ENCODE data around the gene MGAT4B. TPM values are rescaled to one million over a fixed set of nuclear protein-coding genes. Genes with fewer than 3 reads are reported as not detected.
A peak's percentile ranks its signal among the peaks of the same experiment; 100 is the strongest.

Gene MGAT4B
- polyA plus RNA-seq, 2 of the 4 experiments (the other 2 are of a cell fraction), result 57.4 to 166 TPM

- no peak overlapping the region for H3K4me3 ChIP-seq
- WGBS (ENCODE audit: missing lambda C conversion rate), result 91% methylated on average over 5 of the region's 5 CpGs
- FAIRE-seq (no peak), ATAC-seq (no peak), DNase-seq (ENCODE audit: low read depth in 1 of 2, low spot score in 1 of 2) (no peak)
- H3K27ac ChIP-seq, result no peak overlapping the region
- ChIA-PET CTCF (interaction anchor here (0.8 to 4.4 kb wide), 7 partner anchors 9 to 50 kb away, joined by 3 to 32 read pairs (median 4); no protein-coding TSS in a partner anchor), POLR2A (interaction anchor here (0.6 kb wide), 1 partner anchor 10 kb away, joined by 6 read pairs; no protein-coding TSS in a partner anchor)
- TF ChIP-seq RCOR1 (IDR thresholded peaks at IDR 0.05; ENCODE audit: low read depth, low read length) (no peak), EHMT2 (IDR thresholded peaks at IDR 0.05; ENCODE audit: low read depth) (no peak), CBX2 (IDR thresholded peaks at IDR 0.05; ENCODE audit: borderline replicate concordance, low read depth) (no peak)
- H3K4me1 ChIP-seq, result peaks cover 14% of the 10 kb centered on the region
- no peak overlapping the region for H3K4me2 ChIP-seq
- no peaks in the 10 kb centered on the region for H3K9me3 ChIP-seq
Measured at GRCh38 chr5:179812997-179813607, 6.4 kb upstream of the MGAT4B start.

GRCh38 chr5:179812135-179812825 is 5.6 kb upstream of the MGAT4B start:
- DNase-seq (ENCODE audit: low read depth in 1 of 2, low spot score in 1 of 2) (no peak), ATAC-seq (no peak), FAIRE-seq (no peak)
- WGBS (ENCODE audit: missing lambda C conversion rate), result 95% methylated on average over 26 of the region's 27 CpGs
- H3K4me3 ChIP-seq, result no peak overlapping the region
- ChIA-PET CTCF (interaction anchor here (1.2 to 4.4 kb wide), 4 partner anchors 11 to 16 kb away, joined by 4 to 32 read pairs (median 9); no protein-coding TSS in a partner anchor), POLR2A (interaction anchor here (1.6 kb wide), 1 partner anchor 8 kb away, joined by 20 read pairs; the partner anchor contains the start of gene SQSTM1)
- H3K27ac ChIP-seq, result no peak overlapping the region
- TF ChIP-seq ZSCAN20 (CRISPR knock-in tag; IDR thresholded peaks at IDR 0.05), result no peak
- no peak for TF ChIP-seq EHMT2 (IDR thresholded peaks at IDR 0.05; ENCODE audit: low read depth)
- H3K4me1 ChIP-seq, result peaks cover 11% of the 10 kb centered on the region; the same call in 2 of the 3 replicates
- no peaks in the 10 kb centered on the region for H3K9me3 ChIP-seq
- H3K4me2 ChIP-seq, result no peak overlapping the region

GRCh38 chr5:179805529-179806249 is 977 bp downstream of the MGAT4B start:
- H3K4me2 ChIP-seq, result peak overlapping the region; percentile 95
- WGBS (ENCODE audit: missing lambda C conversion rate), result 12% methylated on average over 10 of the region's 65 CpGs
- ChIA-PET CTCF (interaction anchor here (0.9 to 1.6 kb wide), 4 partner anchors 14 to 43 kb away, joined by 3 to 5 read pairs (median 3); no protein-coding TSS in a partner anchor), POLR2A (interaction anchor here (0.8 to 1.1 kb wide), 2 partner anchors 14 to 15 kb away, joined by 3 to 5 read pairs; partner anchors contain the start of gene SQSTM1)
- no peaks in the 10 kb centered on the region for H3K9me3 ChIP-seq
- H3K4me1 ChIP-seq, result peaks cover 44% of the 10 kb centered on the region
- FAIRE-seq (no peak), DNase-seq (ENCODE audit: low read depth in 1 of 2, low spot score in 1 of 2) (peak in 1 of 2 experiments; percentile 29), ATAC-seq (peak; percentile 2 to 5; a peak in 5 of 6 replicates)
- H3K4me3 ChIP-seq, result peak overlapping the region; percentile 94
- TF ChIP-seq E2F6 (IDR thresholded peaks at IDR 0.05; ENCODE audit: borderline replicate concordance, low read depth), result 0 out of 2 replicates have a peak, but pooled peaks have one; percentile 24
- no peak for TF ChIP-seq CEBPB (IDR thresholded peaks at IDR 0.05)
- TF ChIP-seq NPAS2 (CRISPR knock-in tag; IDR thresholded peaks at IDR 0.05; ENCODE audit: borderline replicate concordance), result no peak
- no peak for TF ChIP-seq CTCF (IDR thresholded peaks at IDR 0.05)
- TF ChIP-seq POLR2AphosphoS2 (conservative IDR thresholded peaks at IDR 0.05; ENCODE audit: low read length), result no peak
- TF ChIP-seq HES2 (IDR thresholded peaks at IDR 0.05), result no peak
- TF ChIP-seq FOSL2 (IDR thresholded peaks at IDR 0.05), result no peak
- no peak for TF ChIP-seq FOSL2 (CRISPR knock-in tag; IDR thresholded peaks at IDR 0.05)
- no peak for TF ChIP-seq MAFK (IDR thresholded peaks at IDR 0.05; ENCODE audit: partially characterized antibody)
- TF ChIP-seq EHMT2 (IDR thresholded peaks at IDR 0.05; ENCODE audit: low read depth), result no peak
- no peak for TF ChIP-seq BHLHE40 (IDR thresholded peaks at IDR 0.05; ENCODE audit: low read depth, low read length)
- TF ChIP-seq HOXB13 (CRISPR knock-in tag; IDR thresholded peaks at IDR 0.05; ENCODE audit: low read depth), result no peak
- no peak for TF ChIP-seq JUN (IDR thresholded peaks at IDR 0.05)
- TF ChIP-seq USF2 (IDR thresholded peaks at IDR 0.05), result no peak
- no peak for TF ChIP-seq CHD2 (IDR thresholded peaks at IDR 0.05; ENCODE audit: low read length, partially characterized antibody)
- no peak for TF ChIP-seq RAD21 (conservative IDR thresholded peaks at IDR 0.05 in 1 of 2, IDR thresholded peaks at IDR 0.05 in 1 of 2)
- TF ChIP-seq EP300 (IDR thresholded peaks at IDR 0.05), result no peak
- TF ChIP-seq KDM5A (IDR thresholded peaks at IDR 0.05), result no peak
- peak; percentile 29; the same call in 1 of the 2 replicates for TF ChIP-seq MAX (IDR thresholded peaks at IDR 0.05)
- TF ChIP-seq POLR2A (IDR thresholded peaks at IDR 0.05; ENCODE audit: low read length), result peak; percentile 10; the same call in 1 of the 2 replicates
- TF ChIP-seq HOXA7 (CRISPR knock-in tag; IDR thresholded peaks at IDR 0.05), result no peak
- TF ChIP-seq FOXS1 (CRISPR knock-in tag; IDR thresholded peaks at IDR 0.05), result no peak
- H3K27ac ChIP-seq, result peak overlapping the region; percentile 91 to 99
